ENCODE measurements around the gene ITGB6. TPM values are rescaled to one million over a fixed set of nuclear protein-coding genes. Genes with fewer than 3 reads are reported as not detected.
A peak's percentile ranks its signal among the peaks of the same experiment; 100 is the strongest.

The ITGB6 gene
- total RNA-seq: 48.8 TPM

GRCh38 chr2:160199683-160200389 lies at the start of gene ITGB6:
TSS of gene ITGB6 (minus strand) at chr2:160200272. CDS start at chr2:160200063, 209 bp downstream.
- DNase-seq (ENCODE audit: low spot score): no peak

- no peak for DNase-seq (ENCODE audit: low spot score)
Measured at GRCh38 chr2:160247296-160248035, 47.4 kb upstream of the ITGB6 start.

GRCh38 chr2:160246356-160246755 lies 46.3 kb upstream of the ITGB6 start:
- DNase-seq (ENCODE audit: low spot score): no peak

- peak; percentile 60 for DNase-seq (ENCODE audit: low spot score)
Measured at GRCh38 chr2:160245614-160246155, 45.6 kb upstream of the ITGB6 start.

GRCh38 chr2:160242893-160243564 lies 43.0 kb upstream of the ITGB6 start:
- no peak for DNase-seq (ENCODE audit: low spot score)

GRCh38 chr2:160241251-160242137 lies 41.4 kb upstream of the ITGB6 start:
- peak; percentile 69 for DNase-seq (ENCODE audit: low spot score)

- no peak for DNase-seq (ENCODE audit: low spot score)
Measured at GRCh38 chr2:160239436-160239835, 39.4 kb upstream of the ITGB6 start.

- peak; percentile 31 for DNase-seq (ENCODE audit: low spot score)
Measured at GRCh38 chr2:160238392-160238791, 38.3 kb upstream of the ITGB6 start.

GRCh38 chr2:160232905-160233475 lies 32.9 kb upstream of the ITGB6 start:
- DNase-seq (ENCODE audit: low spot score): no peak

- DNase-seq (ENCODE audit: low spot score): no peak
Measured at GRCh38 chr2:160229591-160229990, 29.5 kb upstream of the ITGB6 start.

- DNase-seq (ENCODE audit: low spot score): no peak
Measured at GRCh38 chr2:160228141-160228917, 28.3 kb upstream of the ITGB6 start.

GRCh38 chr2:160227293-160227915 lies 27.3 kb upstream of the ITGB6 start:
- no peak for DNase-seq (ENCODE audit: low spot score)

- DNase-seq (ENCODE audit: low spot score): no peak
Measured at GRCh38 chr2:160226367-160226766, 26.3 kb upstream of the ITGB6 start.

- DNase-seq (ENCODE audit: low spot score): peak; percentile 37
Measured at GRCh38 chr2:160225722-160226121, 25.6 kb upstream of the ITGB6 start.

- DNase-seq (ENCODE audit: low spot score): no peak
Measured at GRCh38 chr2:160224507-160224906, 24.4 kb upstream of the ITGB6 start.

- no peak for DNase-seq (ENCODE audit: low spot score)
Measured at GRCh38 chr2:160224060-160224459, 24.0 kb upstream of the ITGB6 start.

GRCh38 chr2:160223560-160223959 lies 23.5 kb upstream of the ITGB6 start:
- no peak for DNase-seq (ENCODE audit: low spot score)

- DNase-seq (ENCODE audit: low spot score): no peak
Measured at GRCh38 chr2:160222546-160223283, 22.6 kb upstream of the ITGB6 start.

Measured in mucosa of gallbladder (tissue), 1 donor.